ENCODE results near the gene NEMP1.

NEMP1 gene

GRCh38 chr12:57097554-57097835 lies 18.9 kb upstream of the NEMP1 start:
- H3K36me3 ChIP-seq (ENCODE audit: insufficient read depth), result no peaks in the 10 kb centered on the region
- H3K9ac ChIP-seq, result no peak overlapping the region
- H3K27me3 ChIP-seq (ENCODE audit: insufficient read depth, low read depth), result no peaks in the 10 kb centered on the region
- TF ChIP-seq CTCF (conservative IDR thresholded peaks at IDR 0.05; ENCODE audit: low read depth, low read length), result no peak
- no peak overlapping the region for H3K4me2 ChIP-seq
- no peaks in the 10 kb centered on the region for H3K79me2 ChIP-seq (ENCODE audit: insufficient read depth, low read depth)
- H3K4me3 ChIP-seq (IDR thresholded peaks at IDR 0.05; ENCODE audit: insufficient read depth, low read depth, low read length), result no peak overlapping the region
- no peak overlapping the region for H3K27ac ChIP-seq
- H4K20me1 ChIP-seq (ENCODE audit: insufficient read depth), result no peaks in the 10 kb centered on the region
- H3K4me1 ChIP-seq (ENCODE audit: low read depth, poor library complexity, severe bottlenecking), result no peaks in the 10 kb centered on the region
- H2AFZ ChIP-seq (ENCODE audit: low read depth), result no peak overlapping the region

- H3K4me2 ChIP-seq, result no peak overlapping the region
- no peaks in the 10 kb centered on the region for H4K20me1 ChIP-seq (ENCODE audit: insufficient read depth)
- no peak overlapping the region for H3K27ac ChIP-seq
- no peaks in the 10 kb centered on the region for H3K36me3 ChIP-seq (ENCODE audit: insufficient read depth)
- no peaks in the 10 kb centered on the region for H3K79me2 ChIP-seq (ENCODE audit: insufficient read depth, low read depth)
- no peaks in the 10 kb centered on the region for H3K4me1 ChIP-seq (ENCODE audit: low read depth, poor library complexity, severe bottlenecking)
- H3K9ac ChIP-seq, result no peak overlapping the region
- H3K4me3 ChIP-seq (IDR thresholded peaks at IDR 0.05; ENCODE audit: insufficient read depth, low read depth, low read length), result no peak overlapping the region
- no peak overlapping the region for H2AFZ ChIP-seq (ENCODE audit: low read depth)
- no peaks in the 10 kb centered on the region for H3K27me3 ChIP-seq (ENCODE audit: insufficient read depth, low read depth)
- TF ChIP-seq CTCF (conservative IDR thresholded peaks at IDR 0.05; ENCODE audit: low read depth, low read length), result no peak
Observed at GRCh38 chr12:57096748-57097553, 18.4 kb upstream of the NEMP1 start.

- no peaks in the 10 kb centered on the region for H3K79me2 ChIP-seq (ENCODE audit: insufficient read depth, low read depth)
- H3K27me3 ChIP-seq (ENCODE audit: insufficient read depth, low read depth), result no peaks in the 10 kb centered on the region
- H3K9ac ChIP-seq, result no peak overlapping the region
- H3K36me3 ChIP-seq (ENCODE audit: insufficient read depth), result no peaks in the 10 kb centered on the region
- no peaks in the 10 kb centered on the region for H4K20me1 ChIP-seq (ENCODE audit: insufficient read depth)
- TF ChIP-seq CTCF (conservative IDR thresholded peaks at IDR 0.05; ENCODE audit: low read depth, low read length), result no peak
- no peak overlapping the region for H3K4me2 ChIP-seq
- no peak overlapping the region for H3K4me3 ChIP-seq (IDR thresholded peaks at IDR 0.05; ENCODE audit: insufficient read depth, low read depth, low read length)
- H2AFZ ChIP-seq (ENCODE audit: low read depth), result no peak overlapping the region
- no peak overlapping the region for H3K27ac ChIP-seq
- H3K4me1 ChIP-seq (ENCODE audit: low read depth, poor library complexity, severe bottlenecking), result no peaks in the 10 kb centered on the region
Observed at GRCh38 chr12:57096099-57096572, 17.5 kb upstream of the NEMP1 start.

DNA sequence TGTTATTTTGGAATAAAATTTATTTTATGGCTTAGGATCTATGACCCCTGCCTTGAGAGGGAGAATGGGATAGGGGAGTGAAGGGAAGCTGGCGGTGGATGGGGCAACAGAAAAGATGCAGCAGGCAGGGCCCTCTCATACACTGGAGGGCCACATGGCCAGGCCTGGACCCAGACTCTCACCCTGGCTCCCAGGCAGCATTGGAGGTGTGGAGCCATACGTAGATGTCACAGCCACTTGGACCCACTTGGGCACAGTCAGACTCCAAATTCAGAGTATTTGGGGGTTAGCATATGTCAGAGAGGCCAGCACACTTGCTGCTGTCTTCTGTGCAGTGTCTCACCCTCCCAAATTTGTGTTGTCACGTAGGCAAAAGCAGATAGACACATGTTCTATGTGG lies 16.8 kb upstream of the NEMP1 start:
- no peak overlapping the region for H3K9ac ChIP-seq
- TF ChIP-seq CTCF (conservative IDR thresholded peaks at IDR 0.05; ENCODE audit: low read depth, low read length), result no peak
- H3K4me3 ChIP-seq (IDR thresholded peaks at IDR 0.05; ENCODE audit: insufficient read depth, low read depth, low read length), result no peak overlapping the region
- no peaks in the 10 kb centered on the region for H3K79me2 ChIP-seq (ENCODE audit: insufficient read depth, low read depth)
- no peak overlapping the region for H2AFZ ChIP-seq (ENCODE audit: low read depth)
- H3K4me1 ChIP-seq (ENCODE audit: low read depth, poor library complexity, severe bottlenecking), result no peaks in the 10 kb centered on the region
- H4K20me1 ChIP-seq (ENCODE audit: insufficient read depth), result no peaks in the 10 kb centered on the region
- no peak overlapping the region for H3K4me2 ChIP-seq
- H3K36me3 ChIP-seq (ENCODE audit: insufficient read depth), result no peaks in the 10 kb centered on the region
- H3K27me3 ChIP-seq (ENCODE audit: insufficient read depth, low read depth), result no peaks in the 10 kb centered on the region
- no peak overlapping the region for H3K27ac ChIP-seq

Measured in KMS-11 (cell line).